SK-N-DZ (cell line): ENCODE results near the gene LRSAM1.

Experiments
- DNase-seq: peaks from one replicate; pipeline ENCODE4 v3.0.0-alpha.2; 2015; ENCODE audit warnings: low spot score

The LRSAM1 gene

GRCh38 chr9:127534250-127534906 lies 83.1 kb downstream of the LRSAM1 start:
- no peak for DNase-seq

GRCh38 chr9:127534931-127535330 lies 83.6 kb downstream of the LRSAM1 start:
- no peak for DNase-seq

- no peak for DNase-seq
These were observed 84.1 kb downstream of the LRSAM1 start for GRCh38 chr9:127535396-127535795.

- DNase-seq = no peak
These were observed 84.5 kb downstream of the LRSAM1 start for GRCh38 chr9:127535834-127536233.

- DNase-seq = no peak
These were observed 85.2 kb downstream of the LRSAM1 start for GRCh38 chr9:127536499-127536898.

GRCh38 chr9:127537014-127537413 lies 85.7 kb downstream of the LRSAM1 start:
- DNase-seq = no peak

- DNase-seq = no peak
These were observed 86.5 kb downstream of the LRSAM1 start for GRCh38 chr9:127537792-127538191.

- DNase-seq = no peak
These were observed 87.5 kb downstream of the LRSAM1 start for GRCh38 chr9:127538849-127539258.

- DNase-seq = no peak
These were observed 88.1 kb downstream of the LRSAM1 start for GRCh38 chr9:127539259-127539981.

- no peak for DNase-seq
These were observed 88.8 kb downstream of the LRSAM1 start for GRCh38 chr9:127539982-127540663.

- DNase-seq = no peak
These were observed 89.3 kb downstream of the LRSAM1 start for GRCh38 chr9:127540664-127541041.

GRCh38 chr9:127541176-127541575 lies 89.9 kb downstream of the LRSAM1 start:
- no peak for DNase-seq

GRCh38 chr9:127541865-127542264 lies 90.6 kb downstream of the LRSAM1 start:
- DNase-seq = no peak

- no peak for DNase-seq
These were observed 91.9 kb downstream of the LRSAM1 start for GRCh38 chr9:127543221-127543620.

- DNase-seq = no peak
These were observed 92.7 kb downstream of the LRSAM1 start for GRCh38 chr9:127543973-127544533.

GRCh38 chr9:127545196-127546124 lies 94.2 kb downstream of the LRSAM1 start:
- no peak for DNase-seq

GRCh38 chr9:127546125-127546832 lies 95.0 kb downstream of the LRSAM1 start:
- no peak for DNase-seq

GRCh38 chr9:127548352-127548881 lies 97.1 kb downstream of the LRSAM1 start:
- DNase-seq = no peak

GRCh38 chr9:127549218-127549617 lies 97.9 kb downstream of the LRSAM1 start:
- DNase-seq = no peak

- DNase-seq = no peak
These were observed 98.4 kb downstream of the LRSAM1 start for GRCh38 chr9:127549751-127550150.
